GM19438 (cell line): ENCODE measurements around the gene TMEM217.
"Not testable (repeated sequence)": the region's sequence is repeated elsewhere in the genome, so short reads cannot be mapped to it uniquely, and the experiment has no call there.

Experiments used
- ATAC-seq: cut with Tn5 transposase; IDR thresholded peaks from one replicate; pipeline ENCODE4 v1.9.1; 2021; ENCODE audit warnings: low read depth; ENCODE audit not compliant: unreplicated experiment

The TMEM217 gene

DNA sequence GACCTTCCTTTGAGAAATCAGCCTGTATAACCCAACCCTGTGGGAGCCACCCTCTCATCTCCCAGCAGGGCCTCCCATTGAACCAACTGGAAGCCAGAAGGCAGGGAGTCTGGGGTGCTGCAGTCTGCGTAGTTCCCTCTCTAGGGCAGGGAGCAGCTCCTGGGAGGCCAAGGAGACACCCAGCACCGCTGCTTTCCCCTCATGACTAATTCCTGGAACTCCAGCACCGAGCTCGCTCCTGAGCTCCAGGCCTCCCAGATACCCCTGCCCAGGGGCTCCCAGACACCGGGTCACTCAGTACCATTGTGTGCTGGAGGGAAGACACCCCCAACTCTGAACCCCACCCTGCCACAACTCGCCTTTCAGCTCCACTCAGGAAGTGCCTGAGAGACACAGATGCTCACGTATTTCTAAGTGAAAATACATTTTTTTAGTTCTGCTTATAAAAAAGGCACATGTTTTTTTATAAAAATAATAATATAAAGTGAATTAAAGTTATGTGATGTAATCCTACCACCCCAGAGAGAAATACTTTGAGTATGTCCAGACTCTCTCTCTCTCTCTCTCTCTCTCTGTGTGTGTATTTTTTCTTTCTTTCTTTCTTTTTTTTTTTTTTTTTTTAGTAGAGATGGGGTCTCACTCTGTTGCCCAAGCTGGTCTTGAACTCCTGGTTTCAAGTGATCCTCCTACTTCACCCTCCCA lies 70.5 kb downstream of the TMEM217 start:
- no peak for ATAC-seq

DNA sequence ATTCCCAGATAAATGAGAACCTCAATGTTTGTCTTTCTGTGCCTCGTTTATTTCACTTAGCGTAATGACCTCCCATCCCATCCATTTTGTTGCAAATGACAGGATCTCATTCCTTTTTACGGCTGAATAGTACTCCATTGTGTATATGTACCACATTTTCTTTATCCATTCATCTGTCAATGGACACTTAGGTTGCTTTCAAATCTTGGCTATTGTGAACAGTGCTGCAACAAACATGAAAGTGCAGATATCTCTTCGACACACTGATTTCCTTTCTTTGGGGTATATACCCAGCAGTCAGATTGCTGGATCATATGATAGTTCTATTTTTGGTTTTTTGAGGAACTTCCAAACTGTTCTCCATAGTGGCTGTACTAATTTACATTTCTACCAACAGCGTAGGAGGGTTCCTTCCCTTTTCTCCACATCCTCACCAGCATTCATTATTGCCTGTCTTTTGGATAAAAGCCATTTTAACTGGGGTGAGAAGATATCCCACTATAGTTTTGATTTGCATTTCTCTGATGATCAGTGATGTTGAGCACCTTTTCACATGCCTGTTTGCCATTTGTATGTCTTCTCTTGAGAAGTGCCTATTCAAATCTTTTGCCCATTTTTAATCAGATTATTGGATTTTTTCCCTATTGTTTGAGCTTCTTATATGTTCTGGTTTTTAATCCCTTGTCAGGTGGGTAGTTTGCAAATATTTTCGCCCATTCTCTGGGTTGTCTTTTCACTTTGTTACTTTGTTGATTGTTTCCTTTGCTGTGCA lies 71.8 kb downstream of the TMEM217 start:
- ATAC-seq: not testable (repeated sequence)

DNA sequence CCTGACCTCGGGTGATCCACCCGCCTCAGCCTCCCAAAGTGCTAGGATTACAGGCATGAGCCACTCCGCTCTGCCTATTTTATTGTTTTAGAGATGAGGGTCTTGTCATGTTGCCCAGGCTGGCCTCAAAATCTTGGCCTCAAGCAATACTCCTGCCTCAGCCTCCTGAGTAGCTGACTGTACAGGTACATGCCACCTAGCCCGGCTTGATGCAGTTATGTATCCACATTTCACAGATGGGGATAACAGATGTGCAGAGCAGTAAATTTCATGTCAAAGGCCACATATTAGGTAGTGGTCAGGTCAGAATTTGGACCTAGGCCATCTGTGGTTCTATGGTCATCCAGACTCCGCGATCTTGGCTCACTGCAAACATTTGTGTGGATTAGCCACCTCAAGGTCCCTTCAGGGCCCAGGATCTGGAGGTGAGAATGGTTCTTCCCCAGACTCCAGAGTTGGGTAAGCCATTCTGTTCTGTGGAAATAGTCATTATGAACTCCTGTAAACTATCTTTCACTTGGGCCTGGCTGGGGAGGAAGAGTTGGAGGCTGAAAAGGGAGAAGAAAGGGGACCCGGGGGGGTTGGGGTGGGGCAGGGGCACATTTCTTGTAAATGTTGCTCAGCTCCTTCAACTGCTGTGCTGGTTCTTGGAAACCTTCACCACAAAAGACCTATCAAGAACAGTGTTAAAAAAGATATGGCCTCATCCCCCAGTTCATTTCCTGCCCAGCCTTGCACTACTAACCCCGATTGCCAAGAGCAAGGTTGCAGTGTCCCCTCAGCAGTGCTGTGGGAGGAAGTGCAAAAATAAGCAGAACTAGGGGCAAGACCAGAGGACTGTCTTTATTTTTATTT lies 75.0 kb downstream of the TMEM217 start:
- ATAC-seq: no peak

DNA sequence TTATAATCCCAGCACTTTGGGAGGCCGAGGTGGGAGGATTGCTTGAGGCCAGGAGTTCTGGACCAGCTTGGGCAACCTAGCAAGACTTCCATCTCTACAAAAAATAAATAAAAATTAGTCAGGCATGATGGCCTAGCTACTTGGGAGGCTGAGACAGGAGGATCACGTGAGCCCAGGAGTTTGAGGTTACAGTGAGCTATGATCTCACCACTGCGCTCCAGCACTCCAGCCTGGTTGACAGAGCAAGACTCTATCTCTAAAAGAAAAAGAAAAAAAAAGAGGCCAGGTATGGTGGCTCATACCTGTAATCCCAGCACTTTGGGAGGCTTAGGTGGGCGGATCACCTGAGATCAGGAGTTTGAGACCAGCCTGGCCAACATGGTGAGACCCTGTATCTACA lies 77.3 kb downstream of the TMEM217 start:
- ATAC-seq: not testable (repeated sequence)

DNA sequence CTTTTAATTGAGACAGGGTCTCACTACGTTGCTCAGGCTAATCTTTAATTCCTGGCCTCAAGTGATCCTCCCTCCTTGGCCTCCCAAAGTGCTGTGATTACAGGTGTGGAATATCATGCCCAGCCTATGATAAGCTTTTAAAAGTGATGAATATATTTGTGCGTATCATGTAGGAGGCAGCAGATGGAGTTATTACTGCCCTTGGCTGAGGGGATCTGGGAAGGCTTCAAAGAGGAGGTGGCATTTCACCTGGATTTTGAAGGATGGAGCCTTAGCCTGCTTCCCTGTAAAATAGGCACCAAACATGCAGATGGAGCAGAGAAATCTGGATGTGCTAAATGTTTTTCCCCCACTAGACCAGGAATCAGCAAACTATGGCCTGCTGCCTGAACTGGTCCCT lies 77.9 kb downstream of the TMEM217 start:
- no peak for ATAC-seq

DNA sequence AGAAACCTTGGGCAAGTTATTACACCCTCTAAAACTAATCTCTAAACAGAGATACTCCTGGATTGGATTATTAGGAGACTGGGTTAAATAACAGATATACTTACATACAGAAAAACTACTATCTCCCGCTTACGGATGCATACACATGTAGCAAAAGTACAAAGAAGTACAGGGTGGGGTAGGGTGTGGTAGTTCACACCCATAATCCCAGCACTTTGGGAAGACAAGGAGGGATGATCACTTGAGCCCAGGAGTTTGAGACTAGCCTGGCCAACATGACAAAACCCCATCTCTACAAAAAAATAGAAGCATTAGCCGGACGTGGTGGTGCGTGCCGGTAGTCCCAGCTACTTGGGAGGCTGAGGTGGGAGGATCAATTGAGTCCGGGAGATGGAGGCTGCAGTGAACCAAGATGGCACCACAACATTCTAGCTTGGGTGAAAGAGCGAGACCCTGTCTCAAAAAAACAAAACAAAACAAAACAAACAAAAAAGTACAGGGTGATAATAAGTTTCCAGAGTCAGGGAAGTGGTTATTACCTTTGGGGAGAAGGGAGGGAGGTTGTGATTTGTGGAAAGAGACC lies 79.9 kb downstream of the TMEM217 start:
- no peak for ATAC-seq

DNA sequence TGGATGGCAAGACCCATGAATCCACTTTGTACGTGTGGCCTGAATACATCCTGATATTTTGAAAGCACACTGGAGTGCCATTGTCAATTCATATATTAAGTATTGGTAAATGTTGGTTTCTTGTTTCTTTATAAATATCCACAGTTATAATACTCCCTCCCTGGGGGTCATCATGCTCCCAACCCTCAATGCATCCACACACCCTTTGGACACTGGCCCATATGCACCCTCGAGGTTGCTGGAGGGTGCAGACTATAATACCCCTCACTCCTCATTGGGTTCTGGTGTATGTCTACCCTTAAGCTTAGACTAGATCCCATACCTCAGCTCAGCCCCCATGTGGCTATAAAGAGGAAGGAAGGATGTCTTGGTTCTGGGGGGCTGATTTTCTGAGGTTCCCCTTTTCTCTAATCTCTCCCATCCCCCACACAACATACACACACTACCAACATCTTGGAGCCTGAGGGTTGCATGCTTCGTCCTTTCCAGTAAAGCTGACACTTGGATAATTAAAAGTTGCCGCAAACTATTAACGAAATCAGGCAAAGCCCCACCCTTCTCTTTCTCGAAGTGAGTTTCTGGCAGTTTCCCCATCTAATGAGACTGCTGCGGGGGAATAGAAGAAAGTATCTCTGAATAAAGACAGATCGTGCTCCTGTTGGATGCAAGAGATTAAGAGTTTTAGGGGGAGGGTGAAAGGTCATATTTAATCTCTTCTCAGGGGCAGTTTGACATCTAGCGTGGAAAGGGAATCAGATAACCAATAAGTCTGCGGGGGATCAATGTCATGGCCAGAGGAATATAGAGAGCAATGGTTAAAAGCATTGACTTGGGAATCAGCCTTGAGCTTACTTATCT lies 80.6 kb downstream of the TMEM217 start:
- ATAC-seq: no peak

DNA sequence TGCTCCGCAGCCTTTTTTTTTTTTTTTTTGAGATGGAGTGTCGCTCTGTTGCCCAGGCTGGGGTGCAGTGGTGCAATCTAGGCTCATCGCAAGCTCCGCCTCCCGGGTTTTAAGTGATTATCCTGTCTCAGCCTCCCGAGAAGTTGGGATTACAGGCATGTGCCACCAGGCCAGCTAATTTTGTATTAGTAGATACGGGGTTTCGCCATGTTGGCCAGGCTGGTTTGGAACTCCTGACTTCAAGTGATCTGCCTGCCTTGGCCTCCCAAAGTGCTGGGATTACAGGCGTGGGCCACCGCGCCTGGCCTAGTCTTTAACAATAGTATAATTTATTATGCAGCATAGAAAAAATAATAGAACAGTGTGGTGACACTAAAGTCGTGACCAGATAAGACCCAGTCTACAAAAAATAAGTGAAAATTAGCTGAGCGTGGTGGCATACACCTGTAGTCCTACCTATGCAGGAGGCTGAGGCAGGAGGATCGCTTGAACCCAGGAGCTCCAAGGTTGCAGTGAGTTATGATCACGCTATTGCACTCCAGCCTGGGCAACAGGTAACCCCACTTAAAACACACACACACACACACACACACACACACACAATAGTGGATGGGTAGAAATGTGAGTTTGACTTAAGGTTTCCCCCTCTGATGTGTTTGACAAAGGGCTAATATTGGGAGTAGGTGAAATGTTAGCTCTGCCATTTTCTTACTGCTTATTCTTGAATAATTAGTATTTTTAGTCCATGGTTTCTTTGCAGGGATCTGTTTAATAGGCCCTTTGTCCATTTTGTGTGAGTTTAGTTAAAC lies 81.5 kb downstream of the TMEM217 start:
- no peak for ATAC-seq

DNA sequence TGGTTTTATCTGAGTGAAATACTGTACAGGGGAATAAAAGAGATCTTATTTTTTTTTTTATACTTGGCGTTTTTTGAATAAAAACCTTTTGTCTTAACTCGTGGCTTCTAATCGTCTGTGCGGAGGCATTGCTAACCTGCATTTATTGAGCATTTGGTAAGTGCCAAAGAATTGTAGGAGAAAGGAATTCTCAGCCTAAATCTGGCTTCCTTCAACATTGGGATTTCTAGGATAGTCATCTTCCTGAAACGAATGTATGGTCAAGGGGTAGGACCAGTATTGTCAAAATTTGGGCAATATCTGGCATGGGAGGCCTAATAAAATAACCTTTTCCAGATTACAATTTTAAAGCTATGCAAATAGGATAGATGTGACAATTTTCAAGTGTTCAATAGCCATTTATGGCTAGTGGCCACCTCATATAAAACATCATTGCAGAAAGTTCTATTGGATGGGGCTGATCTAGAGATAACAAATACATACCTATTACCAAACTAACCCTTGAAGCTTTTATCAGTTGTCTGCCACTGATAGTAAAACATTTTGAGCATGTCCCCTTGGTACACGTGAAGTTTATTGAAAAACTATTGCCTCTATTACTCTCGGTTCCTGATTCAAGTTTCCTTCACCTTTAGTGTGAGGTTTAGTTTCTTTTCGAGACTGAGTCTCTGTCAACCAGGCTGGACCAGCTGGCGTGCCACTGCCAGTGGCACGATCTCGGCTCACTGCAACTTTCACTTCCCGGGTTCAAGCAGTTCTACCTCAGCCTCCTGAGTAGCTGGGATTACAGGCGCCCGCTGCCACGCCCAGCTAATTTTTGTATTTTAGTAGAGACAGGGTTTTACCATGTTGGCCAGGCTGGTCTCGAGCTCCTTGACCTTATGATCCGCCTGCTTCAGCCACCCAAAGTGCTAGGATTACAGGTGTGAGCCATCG lies 82.3 kb downstream of the TMEM217 start:
- no peak for ATAC-seq

DNA sequence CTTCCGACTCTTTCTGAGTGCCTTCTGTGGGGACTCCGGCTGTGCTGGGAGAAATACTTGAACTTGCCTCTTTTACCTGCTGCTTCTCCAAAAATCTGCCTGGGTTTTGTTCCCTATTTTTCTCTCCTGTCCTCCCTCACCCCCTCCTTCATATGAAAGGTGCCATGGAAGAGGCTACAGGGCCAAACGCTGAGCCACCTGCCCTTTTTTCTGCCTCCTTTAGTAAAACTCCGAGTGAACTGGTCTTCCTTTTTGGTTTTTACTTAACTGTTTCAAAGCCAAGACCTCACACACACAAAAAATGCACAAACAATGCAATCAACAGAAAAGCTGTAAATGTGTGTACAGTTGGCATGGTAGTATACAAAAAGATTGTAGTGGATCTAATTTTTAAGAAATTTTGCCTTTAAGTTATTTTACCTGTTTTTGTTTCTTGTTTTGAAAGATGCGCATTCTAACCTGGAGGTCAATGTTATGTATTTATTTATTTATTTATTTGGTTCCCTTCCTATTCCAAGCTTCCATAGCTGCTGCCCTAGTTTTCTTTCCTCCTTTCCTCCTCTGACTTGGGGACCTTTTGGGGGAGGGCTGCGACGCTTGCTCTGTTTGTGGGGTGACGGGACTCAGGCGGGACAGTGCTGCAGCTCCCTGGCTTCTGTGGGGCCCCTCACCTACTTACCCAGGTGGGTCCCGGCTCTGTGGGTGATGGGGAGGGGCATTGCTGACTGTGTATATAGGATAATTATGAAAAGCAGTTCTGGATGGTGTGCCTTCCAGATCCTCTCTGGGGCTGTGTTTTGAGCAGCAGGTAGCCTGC lies 83.2 kb downstream of the TMEM217 start:
- ATAC-seq: no peak

DNA sequence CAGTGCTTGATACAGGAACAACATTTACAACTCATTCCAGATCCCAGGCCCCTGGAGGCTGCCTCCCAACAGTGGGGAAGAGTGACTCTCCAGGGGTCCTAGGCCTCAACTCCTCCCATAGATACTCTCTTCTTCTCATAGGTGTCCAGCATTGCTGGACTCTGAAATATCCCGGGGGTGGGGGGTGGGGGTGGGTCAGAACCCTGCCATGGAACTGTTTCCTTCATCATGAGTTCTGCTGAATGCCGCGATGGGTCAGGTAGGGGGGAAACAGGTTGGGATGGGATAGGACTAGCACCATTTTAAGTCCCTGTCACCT lies 83.8 kb downstream of the TMEM217 start:
- no peak for ATAC-seq

DNA sequence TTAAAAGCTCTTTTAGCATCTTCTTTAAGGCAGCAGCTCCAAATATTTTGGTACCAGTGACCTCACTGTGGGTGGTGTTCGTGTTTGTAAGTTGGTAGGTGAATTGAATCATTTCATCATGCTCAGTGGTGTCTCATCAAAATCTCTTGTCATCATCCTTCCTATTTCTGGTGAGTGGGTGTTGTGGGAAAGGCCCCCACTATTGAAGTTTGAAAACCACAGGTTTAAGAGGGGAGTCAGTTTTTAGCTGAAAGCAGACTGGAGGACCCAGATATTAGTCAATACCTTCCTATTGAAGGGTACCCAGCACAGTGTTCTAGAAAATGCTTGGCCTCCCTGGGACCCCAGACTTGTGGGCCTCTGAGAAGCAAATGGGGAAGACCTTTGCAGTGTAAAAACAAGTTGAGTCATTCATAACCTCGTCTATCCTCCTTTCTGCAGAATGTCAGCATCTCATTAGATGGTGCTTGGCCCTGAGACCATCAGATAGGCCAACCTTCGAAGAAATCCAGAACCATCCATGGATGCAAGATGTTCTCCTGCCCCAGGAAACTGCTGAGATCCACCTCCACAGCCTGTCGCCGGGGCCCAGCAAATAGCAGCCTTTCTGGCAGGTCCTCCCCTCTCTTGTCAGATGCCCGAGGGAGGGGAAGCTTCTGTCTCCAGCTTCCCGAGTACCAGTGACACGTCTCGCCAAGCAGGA lies 84.3 kb downstream of the TMEM217 start:
- ATAC-seq: no peak

DNA sequence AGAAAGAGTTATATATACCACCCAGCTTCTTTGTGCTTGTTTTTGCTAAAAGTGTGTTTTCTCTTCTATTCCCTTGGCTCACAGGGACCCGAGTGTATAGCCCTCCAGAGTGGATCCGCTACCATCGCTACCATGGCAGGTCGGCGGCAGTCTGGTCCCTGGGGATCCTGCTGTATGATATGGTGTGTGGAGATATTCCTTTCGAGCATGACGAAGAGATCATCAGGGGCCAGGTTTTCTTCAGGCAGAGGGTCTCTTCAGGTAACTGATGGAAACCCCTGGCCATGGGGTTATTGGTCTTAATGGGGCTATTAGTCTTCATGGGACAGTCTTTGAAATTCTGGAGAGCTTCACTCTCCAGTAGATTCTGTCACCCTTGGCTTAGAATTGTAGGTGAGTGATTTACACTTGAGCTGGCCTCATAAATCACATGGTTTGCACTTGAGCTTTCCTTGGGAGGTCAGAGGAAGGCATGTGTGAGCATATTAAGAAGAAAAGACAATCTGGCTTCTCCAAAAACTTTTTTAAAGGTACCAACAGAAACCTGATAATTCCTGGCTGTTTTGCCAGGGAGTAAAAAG lies 84.9 kb downstream of the TMEM217 start:
- ATAC-seq: no peak

DNA sequence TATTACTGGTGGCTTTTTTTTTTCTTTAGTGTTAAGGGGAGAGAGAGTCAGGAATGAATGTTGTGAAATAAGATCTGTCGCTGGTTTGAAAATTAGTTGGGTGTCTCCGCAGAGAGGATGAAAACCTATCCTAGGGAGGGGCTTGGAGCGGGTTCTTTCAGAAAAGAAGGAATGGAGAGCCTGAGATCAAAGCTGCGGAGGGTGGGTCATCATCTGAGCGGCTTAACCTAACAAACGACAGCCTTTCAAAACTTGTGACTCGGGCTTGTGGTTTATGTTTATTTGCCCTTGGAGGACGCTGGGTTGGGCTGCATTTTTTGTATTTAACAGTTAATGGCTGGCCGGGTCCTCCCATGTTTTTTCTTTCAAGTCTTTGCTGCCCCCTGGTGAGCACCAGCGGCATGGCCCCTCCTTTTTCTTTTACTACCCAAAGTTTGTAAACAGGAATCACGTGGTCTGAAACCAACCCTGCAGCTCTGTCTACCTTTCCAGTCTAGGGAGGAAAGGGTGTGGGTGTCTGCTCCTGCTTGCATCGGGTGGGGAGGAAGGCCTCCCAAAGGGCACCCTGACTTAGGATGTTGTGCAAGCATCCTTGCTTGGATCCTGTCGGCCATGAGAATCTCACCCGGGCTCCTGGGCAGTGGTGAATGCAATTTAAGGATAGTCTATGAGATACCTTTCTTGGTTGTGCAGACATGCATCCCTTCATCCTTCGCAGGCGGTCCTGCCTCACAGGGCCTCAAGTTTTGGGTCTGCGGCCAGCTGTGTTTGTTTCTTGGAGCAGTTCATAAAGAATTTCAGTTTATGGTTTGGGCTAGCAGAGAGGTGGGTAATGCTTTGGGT lies 85.8 kb downstream of the TMEM217 start:
- ATAC-seq: no peak

DNA sequence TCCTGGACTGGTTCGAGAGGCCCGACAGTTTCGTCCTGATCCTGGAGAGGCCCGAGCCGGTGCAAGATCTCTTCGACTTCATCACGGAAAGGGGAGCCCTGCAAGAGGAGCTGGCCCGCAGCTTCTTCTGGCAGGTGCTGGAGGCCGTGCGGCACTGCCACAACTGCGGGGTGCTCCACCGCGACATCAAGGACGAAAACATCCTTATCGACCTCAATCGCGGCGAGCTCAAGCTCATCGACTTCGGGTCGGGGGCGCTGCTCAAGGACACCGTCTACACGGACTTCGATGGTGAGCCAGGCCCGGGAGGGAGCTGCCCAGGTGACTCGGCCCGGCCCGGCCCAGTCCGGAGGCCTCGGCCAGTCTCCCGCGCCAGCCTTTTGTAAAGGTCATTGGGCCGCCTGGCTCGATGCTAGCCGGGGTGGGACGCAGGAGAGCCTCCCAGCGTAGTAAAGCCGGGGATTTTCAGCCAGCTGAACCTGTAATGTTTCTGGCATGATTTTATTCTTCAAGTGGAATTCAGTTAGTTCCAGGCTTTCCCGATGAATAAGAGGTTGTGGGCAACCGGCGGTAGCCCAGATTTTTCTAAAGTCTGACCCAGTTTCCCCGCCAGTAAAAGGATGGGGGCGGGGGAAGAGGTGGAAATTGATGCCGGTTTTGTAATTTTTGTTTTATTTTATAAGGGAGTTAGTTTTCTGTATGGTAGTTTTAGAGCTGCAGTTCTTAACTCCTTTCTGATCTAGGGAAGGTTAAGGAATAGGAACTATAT lies 86.6 kb downstream of the TMEM217 start:
- no peak for ATAC-seq
